ENCODE measurements around the gene CDKN2D. TPM values are rescaled to one million over a fixed set of nuclear protein-coding genes. Genes with fewer than 3 reads are reported as not detected.

Gene CDKN2D
- total and polyA plus RNA-seq, 2 of the 13 experiments (the other 11 are each of a cell fraction or from before 2014, with no cell fraction given): 5.4 to 8.6 TPM

DNA sequence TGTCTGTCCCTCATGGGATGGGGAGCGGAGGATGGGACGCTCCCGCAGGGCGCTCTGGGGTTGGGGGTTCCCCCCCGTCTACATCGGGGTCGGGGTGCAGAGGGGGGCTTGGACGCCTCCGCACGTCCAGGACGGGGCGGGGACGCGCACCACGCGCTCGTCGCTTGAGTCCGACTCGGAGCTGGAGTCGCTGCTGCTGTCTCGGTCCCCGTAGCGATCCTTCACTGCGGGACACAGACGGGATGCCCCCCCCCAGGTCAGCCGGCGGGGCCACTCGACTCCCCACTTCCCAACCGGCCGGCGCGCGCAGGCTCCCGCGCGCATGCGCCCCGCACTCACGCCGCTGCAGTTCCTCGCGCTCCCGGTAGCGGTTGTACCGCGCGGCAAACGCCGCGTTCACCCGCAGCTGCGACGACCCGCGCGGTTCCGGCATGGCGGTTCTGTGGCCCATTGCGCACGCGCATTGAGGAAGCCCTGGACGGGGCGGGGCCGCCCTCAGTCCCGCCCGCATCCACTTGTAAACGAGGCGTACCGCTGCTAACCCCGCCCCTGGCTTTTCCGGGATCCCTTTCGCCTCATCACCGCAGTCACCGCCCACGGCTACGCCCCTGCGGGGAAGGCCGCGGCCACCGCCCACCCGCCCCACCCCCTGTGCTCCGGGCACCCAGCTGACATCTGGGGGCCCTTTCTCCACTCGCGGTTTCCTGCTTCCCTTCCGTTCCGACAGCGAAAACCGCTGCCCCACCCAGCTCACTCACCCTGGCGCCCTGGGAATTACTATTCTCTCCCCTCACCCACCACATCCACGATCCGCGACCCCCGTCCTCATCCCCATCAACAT, 3.0 kb downstream of the CDKN2D start, which contains the start of gene KRI1 (continued):
- TF ChIP-seq, protein P1, sequence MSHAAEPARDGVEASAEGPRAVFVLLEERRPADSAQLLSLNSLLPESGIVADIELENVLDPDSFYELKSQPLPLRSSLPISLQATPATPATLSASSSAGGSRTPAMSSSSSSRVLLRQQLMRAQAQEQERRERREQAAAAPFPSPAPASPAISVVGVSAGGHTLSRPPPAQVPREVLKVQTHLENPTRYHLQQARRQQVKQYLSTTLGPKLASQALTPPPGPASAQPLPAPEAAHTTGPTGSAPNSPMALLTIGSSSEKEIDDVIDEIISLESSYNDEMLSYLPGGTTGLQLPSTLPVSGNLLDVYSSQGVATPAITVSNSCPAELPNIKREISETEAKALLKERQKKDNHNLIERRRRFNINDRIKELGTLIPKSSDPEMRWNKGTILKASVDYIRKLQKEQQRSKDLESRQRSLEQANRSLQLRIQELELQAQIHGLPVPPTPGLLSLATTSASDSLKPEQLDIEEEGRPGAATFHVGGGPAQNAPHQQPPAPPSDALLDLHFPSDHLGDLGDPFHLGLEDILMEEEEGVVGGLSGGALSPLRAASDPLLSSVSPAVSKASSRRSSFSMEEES (CRISPR knock-in tag; IDR thresholded peaks at IDR 0.05): peak; percentile 78
- TF ChIP-seq NR2F6 (IDR thresholded peaks at IDR 0.05): no peak
- TF ChIP-seq NR2F6 (CRISPR knock-in tag; IDR thresholded peaks at IDR 0.05): peak; percentile 49; the same call in 1 of the 2 replicates
- no peak for TF ChIP-seq STAT5B (CRISPR knock-in tag; IDR thresholded peaks at IDR 0.05)
- 0 out of 2 replicates have a peak, but pooled peaks have one; percentile 60 for TF ChIP-seq CAMTA2 (CRISPR knock-in tag; IDR thresholded peaks at IDR 0.05; ENCODE audit: borderline replicate concordance)
- TF ChIP-seq, protein P2, sequence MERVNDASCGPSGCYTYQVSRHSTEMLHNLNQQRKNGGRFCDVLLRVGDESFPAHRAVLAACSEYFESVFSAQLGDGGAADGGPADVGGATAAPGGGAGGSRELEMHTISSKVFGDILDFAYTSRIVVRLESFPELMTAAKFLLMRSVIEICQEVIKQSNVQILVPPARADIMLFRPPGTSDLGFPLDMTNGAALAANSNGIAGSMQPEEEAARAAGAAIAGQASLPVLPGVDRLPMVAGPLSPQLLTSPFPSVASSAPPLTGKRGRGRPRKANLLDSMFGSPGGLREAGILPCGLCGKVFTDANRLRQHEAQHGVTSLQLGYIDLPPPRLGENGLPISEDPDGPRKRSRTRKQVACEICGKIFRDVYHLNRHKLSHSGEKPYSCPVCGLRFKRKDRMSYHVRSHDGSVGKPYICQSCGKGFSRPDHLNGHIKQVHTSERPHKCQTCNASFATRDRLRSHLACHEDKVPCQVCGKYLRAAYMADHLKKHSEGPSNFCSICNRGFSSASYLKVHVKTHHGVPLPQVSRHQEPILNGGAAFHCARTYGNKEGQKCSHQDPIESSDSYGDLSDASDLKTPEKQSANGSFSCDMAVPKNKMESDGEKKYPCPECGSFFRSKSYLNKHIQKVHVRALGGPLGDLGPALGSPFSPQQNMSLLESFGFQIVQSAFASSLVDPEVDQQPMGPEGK (CRISPR knock-in tag; IDR thresholded peaks at IDR 0.05): peak; percentile 92
- TF ChIP-seq ZNF780A (CRISPR knock-in tag; IDR thresholded peaks at IDR 0.05): peak; percentile 80; the same call in 1 of the 2 replicates
- TF ChIP-seq, protein P3, sequence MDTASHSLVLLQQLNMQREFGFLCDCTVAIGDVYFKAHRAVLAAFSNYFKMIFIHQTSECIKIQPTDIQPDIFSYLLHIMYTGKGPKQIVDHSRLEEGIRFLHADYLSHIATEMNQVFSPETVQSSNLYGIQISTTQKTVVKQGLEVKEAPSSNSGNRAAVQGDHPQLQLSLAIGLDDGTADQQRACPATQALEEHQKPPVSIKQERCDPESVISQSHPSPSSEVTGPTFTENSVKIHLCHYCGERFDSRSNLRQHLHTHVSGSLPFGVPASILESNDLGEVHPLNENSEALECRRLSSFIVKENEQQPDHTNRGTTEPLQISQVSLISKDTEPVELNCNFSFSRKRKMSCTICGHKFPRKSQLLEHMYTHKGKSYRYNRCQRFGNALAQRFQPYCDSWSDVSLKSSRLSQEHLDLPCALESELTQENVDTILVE (CRISPR knock-in tag; IDR thresholded peaks at IDR 0.05): peak; percentile 94
- TF ChIP-seq, protein P4, sequence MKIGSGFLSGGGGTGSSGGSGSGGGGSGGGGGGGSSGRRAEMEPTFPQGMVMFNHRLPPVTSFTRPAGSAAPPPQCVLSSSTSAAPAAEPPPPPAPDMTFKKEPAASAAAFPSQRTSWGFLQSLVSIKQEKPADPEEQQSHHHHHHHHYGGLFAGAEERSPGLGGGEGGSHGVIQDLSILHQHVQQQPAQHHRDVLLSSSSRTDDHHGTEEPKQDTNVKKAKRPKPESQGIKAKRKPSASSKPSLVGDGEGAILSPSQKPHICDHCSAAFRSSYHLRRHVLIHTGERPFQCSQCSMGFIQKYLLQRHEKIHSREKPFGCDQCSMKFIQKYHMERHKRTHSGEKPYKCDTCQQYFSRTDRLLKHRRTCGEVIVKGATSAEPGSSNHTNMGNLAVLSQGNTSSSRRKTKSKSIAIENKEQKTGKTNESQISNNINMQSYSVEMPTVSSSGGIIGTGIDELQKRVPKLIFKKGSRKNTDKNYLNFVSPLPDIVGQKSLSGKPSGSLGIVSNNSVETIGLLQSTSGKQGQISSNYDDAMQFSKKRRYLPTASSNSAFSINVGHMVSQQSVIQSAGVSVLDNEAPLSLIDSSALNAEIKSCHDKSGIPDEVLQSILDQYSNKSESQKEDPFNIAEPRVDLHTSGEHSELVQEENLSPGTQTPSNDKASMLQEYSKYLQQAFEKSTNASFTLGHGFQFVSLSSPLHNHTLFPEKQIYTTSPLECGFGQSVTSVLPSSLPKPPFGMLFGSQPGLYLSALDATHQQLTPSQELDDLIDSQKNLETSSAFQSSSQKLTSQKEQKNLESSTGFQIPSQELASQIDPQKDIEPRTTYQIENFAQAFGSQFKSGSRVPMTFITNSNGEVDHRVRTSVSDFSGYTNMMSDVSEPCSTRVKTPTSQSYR (CRISPR knock-in tag; IDR thresholded peaks at IDR 0.05; ENCODE audit: borderline replicate concordance): peak; percentile 23; the same call in 1 of the 2 replicates
- peak; percentile 71; the same call in 1 of the 2 replicates for TF ChIP-seq TSC22D2 (CRISPR knock-in tag; IDR thresholded peaks at IDR 0.05; ENCODE audit: borderline replicate concordance)
- TF ChIP-seq, protein P5, sequence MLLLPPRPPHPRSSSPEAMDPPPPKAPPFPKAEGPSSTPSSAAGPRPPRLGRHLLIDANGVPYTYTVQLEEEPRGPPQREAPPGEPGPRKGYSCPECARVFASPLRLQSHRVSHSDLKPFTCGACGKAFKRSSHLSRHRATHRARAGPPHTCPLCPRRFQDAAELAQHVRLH (CRISPR knock-in tag; IDR thresholded peaks at IDR 0.05; ENCODE audit: borderline replicate concordance, low read depth): peak; percentile 96; the same call in 1 of the 2 replicates
- peak; percentile 12; the same call in 1 of the 2 replicates for TF ChIP-seq SIX1 (CRISPR knock-in tag; IDR thresholded peaks at IDR 0.05; ENCODE audit: borderline replicate concordance)
- TF ChIP-seq ZNF781 (CRISPR knock-in tag; IDR thresholded peaks at IDR 0.05; ENCODE audit: borderline replicate concordance, not compliant biosample characterization): no peak
- TF ChIP-seq, protein P6, sequence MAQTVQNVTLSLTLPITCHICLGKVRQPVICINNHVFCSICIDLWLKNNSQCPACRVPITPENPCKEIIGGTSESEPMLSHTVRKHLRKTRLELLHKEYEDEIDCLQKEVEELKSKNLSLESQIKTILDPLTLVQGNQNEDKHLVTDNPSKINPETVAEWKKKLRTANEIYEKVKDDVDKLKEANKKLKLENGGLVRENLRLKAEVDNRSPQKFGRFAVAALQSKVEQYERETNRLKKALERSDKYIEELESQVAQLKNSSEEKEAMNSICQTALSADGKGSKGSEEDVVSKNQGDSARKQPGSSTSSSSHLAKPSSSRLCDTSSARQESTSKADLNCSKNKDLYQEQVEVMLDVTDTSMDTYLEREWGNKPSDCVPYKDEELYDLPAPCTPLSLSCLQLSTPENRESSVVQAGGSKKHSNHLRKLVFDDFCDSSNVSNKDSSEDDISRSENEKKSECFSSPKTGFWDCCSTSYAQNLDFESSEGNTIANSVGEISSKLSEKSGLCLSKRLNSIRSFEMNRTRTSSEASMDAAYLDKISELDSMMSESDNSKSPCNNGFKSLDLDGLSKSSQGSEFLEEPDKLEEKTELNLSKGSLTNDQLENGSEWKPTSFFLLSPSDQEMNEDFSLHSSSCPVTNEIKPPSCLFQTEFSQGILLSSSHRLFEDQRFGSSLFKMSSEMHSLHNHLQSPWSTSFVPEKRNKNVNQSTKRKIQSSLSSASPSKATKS (CRISPR knock-in tag; IDR thresholded peaks at IDR 0.05): no peak
- TF ChIP-seq PPARG (CRISPR knock-in tag; conservative IDR thresholded peaks at IDR 0.05): peak; percentile 59
- TF ChIP-seq, protein P7, sequence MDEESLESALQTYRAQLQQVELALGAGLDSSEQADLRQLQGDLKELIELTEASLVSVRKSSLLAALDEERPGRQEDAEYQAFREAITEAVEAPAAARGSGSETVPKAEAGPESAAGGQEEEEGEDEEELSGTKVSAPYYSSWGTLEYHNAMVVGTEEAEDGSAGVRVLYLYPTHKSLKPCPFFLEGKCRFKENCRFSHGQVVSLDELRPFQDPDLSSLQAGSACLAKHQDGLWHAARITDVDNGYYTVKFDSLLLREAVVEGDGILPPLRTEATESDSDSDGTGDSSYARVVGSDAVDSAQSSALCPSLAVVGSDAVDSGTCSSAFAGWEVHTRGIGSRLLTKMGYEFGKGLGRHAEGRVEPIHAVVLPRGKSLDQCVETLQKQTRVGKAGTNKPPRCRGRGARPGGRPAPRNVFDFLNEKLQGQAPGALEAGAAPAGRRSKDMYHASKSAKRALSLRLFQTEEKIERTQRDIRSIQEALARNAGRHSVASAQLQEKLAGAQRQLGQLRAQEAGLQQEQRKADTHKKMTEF (CRISPR knock-in tag; IDR thresholded peaks at IDR 0.05): peak; percentile 95

All from HepG2 (cell line).